ENCODE measurements around the gene PAK6. TPM values are rescaled to one million over a fixed set of nuclear protein-coding genes. Genes with fewer than 3 reads are reported as not detected.

PAK6 gene
- total RNA-seq, 1 donor from 2014 or later = 7.1 TPM

DNA sequence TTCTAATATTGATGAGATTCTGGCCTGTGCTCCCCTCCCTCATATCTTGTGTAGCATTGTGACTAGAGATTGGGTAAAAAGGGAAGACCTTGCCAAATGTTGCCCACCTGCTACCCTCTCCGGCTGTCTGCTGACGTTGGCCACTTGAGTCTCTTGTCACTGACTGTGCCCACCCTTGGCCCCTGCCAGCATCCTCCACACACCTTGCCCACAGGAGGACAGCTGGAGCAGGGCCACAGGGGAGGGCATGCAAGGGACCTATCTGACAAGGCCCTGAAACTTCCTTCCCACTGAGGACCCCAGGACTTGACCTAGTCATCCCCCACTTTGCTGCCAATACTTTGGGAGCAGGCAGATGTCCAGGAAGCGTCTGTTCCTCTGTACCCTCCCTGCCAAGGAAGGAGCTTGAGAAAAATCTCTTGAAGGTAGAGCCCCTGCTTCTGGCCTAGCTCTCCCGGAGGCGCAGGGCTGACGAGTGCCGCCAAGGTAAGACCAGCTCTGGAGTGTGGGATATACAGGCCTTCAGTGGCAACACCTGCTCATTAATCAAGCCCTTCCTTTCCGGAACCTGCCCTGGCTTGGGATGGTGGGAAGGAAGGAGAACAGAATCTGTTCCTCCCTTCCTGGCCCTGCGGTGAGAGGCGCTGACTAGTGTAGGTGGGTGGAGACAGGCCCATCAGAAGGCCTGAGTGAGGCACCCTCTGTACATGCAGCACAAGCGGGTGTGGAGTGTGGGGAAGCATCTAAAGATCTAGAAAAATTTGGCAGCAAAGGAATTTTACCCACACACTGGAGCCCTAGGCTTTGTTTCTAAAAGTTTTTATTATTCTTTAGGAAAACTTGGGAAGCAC, 4.9 kb upstream of the PAK6 start:
- DNase-seq (ENCODE audit: low read depth) = no peak
- TF ChIP-seq, protein P1, sequence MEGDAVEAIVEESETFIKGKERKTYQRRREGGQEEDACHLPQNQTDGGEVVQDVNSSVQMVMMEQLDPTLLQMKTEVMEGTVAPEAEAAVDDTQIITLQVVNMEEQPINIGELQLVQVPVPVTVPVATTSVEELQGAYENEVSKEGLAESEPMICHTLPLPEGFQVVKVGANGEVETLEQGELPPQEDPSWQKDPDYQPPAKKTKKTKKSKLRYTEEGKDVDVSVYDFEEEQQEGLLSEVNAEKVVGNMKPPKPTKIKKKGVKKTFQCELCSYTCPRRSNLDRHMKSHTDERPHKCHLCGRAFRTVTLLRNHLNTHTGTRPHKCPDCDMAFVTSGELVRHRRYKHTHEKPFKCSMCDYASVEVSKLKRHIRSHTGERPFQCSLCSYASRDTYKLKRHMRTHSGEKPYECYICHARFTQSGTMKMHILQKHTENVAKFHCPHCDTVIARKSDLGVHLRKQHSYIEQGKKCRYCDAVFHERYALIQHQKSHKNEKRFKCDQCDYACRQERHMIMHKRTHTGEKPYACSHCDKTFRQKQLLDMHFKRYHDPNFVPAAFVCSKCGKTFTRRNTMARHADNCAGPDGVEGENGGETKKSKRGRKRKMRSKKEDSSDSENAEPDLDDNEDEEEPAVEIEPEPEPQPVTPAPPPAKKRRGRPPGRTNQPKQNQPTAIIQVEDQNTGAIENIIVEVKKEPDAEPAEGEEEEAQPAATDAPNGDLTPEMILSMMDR (conservative IDR thresholded peaks at IDR 0.05; ENCODE audit: low read depth, low read length) = no peak
- H3K4me3 ChIP-seq (ENCODE audit: low read depth, low read length) = no peak overlapping the region

DNA sequence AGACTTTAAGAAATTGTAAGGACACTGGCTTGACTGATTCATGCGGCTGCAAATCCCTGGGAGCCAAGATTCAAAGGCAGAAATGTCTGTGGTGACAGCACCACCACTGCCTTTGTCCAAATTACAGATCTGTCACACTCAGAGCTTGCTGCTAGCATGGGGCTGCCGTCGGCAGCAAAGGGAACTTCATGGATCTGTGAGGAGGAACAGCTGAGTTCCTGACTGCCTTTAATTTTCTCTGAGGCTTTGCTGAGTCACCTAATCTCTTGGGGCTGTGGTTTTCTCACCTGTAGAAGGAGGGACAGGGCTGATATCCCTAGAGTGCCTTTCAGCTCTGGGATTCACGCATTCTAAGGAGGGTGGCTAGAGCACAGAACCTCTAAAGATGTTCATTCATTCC, 4.1 kb upstream of the PAK6 start:
- no peak overlapping the region for H3K4me3 ChIP-seq (ENCODE audit: low read depth, low read length)
- TF ChIP-seq, protein P1 (conservative IDR thresholded peaks at IDR 0.05; ENCODE audit: low read depth, low read length) = no peak
- no peak for DNase-seq (ENCODE audit: low read depth)

DNA sequence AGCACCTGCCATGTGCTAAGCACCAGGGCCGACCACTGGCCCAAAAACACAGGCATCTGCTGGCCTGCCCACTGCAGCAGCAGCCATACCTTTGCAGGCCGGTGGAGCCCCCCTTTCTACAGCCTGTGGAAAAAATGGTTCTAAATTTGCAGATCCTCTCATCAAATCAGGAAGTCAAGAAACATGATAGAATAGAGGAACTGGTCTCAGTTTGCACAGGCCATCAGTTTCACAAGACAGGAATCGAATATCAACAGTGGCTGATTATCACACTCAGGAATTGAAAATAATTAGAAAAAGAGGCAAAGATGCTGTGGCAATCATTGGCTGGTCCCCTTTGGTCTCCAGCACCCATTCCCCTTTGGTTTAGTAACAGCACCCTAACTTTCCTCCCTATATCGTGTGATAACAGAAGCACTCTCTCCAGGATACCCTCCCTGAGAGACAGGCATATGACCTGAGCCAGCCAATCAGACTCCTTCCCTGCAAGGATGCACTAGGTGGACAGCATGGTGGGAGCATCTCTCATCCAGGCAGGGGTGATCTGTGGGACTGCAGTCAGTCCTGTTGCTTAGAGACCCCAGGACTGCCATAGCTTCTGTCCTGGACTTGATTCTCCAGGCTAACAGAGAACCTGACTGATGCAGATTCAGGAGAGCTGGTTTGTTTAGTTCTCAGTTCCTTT, 3.5 kb upstream of the PAK6 start:
- TF ChIP-seq, protein P1 (conservative IDR thresholded peaks at IDR 0.05; ENCODE audit: low read depth, low read length) = no peak
- DNase-seq (ENCODE audit: low read depth) = no peak
- no peak overlapping the region for H3K4me3 ChIP-seq (ENCODE audit: low read depth, low read length)

DNA sequence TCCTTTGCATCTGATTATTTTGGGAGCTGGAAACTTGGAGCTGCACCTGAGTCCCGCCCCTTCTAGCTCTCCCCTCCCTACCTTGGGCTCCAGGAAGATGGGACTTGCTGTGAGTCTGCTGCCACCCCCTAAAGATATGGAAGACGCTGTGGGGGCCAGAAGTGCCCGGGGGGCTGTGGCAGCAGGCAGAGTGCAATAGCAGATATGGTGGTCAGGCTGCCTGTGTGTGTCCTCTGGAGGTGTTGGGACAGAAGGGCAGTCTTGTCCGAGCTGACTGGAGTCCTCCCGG, 485 bp downstream of the PAK6 start:
- TF ChIP-seq, protein P1 (conservative IDR thresholded peaks at IDR 0.05; ENCODE audit: low read depth, low read length) = no peak

DNA sequence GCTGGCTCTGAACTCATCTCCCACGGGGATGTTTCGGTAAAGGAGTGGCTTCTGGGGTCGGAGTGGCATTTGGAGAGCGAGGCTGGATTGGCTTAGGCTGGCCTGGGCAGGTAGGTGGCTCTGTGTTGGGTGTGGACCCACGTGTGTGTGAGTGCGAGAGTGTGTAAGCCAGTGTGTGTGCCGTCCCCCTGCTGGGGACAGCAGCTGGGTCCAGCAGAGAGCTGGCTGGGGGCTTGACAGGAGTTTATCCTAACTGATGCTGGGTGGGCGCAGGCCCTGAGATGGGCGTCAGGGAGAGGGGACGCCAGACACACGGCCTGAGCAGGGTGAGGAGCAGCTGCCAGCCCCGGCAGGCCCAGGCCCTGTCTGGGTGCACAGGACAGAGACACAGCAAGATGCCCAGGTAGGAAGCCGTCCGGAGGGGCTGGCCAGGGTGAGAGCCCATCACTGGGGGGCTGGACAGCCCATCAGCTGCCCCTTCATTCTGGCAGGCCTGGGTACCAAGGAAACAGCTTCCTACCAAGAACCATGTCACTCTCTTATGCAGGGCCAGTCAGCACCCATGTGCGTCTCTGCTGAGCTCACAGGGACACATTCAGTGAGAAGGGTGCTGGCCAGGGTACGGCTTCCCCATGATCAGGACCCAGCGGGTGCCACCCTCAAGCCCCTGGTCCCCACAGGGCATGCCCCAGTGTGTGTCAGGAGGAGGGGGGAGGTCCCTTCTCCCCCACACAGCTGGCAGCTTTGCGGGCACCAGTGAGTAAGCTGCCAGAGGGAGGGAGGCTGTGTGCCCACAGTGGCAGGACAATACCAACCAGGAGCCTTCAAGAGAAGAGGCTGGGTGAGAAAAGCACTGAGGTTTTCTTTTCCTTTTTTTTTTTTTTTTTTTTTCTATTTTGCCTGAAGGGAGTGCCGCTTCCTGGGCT, 1.1 kb downstream of the PAK6 start:
- TF ChIP-seq, protein P1 (conservative IDR thresholded peaks at IDR 0.05; ENCODE audit: low read depth, low read length) = no peak
- H3K4me3 ChIP-seq (ENCODE audit: low read depth, low read length) = no peak overlapping the region
- DNase-seq (ENCODE audit: low read depth) = no peak

More for the DNA sequence above, 485 bp downstream of the PAK6 start:
- DNase-seq (ENCODE audit: low read depth) = no peak
- H3K4me3 ChIP-seq (ENCODE audit: low read depth, low read length) = peak overlapping the region; percentile 36

DNA sequence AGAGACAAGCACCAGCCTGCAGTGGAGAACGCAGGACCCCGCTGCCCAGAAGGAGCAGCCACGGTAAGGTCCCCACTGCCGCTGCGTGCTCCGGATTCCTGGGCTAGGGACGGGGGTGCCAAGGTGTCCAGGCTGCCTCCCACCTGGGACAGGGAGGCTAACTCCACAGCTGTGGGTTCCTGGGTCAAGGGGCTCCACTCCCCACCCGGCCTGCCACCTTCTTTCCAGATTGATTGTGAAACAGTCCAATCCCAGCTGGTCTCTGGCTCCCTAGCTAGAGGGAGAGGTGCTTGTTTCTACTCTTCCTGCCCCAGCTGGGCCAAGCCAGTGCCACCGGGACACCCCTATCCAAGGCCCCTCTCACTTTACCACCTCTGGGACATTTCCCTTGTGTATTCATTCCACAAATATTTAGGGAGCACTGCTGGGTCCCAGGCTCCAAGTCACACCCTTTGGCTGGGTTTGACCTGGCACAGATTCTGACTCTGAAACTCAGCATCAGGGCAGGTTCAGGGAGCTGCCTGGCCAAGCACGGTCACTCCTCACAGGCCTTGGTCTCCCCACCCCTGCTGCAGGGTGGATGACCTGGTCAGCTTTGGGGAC, 1.9 kb downstream of the PAK6 start:
- peak overlapping the region; percentile 6 for H3K4me3 ChIP-seq (ENCODE audit: low read depth, low read length)

More for the DNA sequence above, 1.9 kb downstream of the PAK6 start:
- no peak for DNase-seq (ENCODE audit: low read depth)
- TF ChIP-seq, protein P1 (conservative IDR thresholded peaks at IDR 0.05; ENCODE audit: low read depth, low read length) = no peak
